ENCODE results near the gene TRANK1.

GRCh38 chr3:36960502-36960901, 15.6 kb upstream of the TRANK1 start:
- TF ChIP-seq POLR2A (IDR thresholded peaks at IDR 0.05) (no peak), CTCF (IDR thresholded peaks at IDR 0.05 in 4 of 5, conservative IDR thresholded peaks at IDR 0.05 in 1 of 5) (no peak)
